OCI-LY7 (cell line): ENCODE measurements around the gene COL25A1.

Experiments used
- EZH2phosphoT487 ChIP-seq: fragments of 200-600 bp; sonication (generic); IDR thresholded peaks from 2 replicates; pipeline ENCODE4 v1.6.1; 2018; ENCODE audit warnings: low read depth, borderline replicate concordance, mild to moderate bottlenecking, mixed run types, antibody characterized with exemption, low read length, moderate library complexity, mixed read lengths
- TF ChIP-seq, protein P1 (sequence below): fragments of 200-600 bp; sonication (generic); conservative IDR thresholded peaks from 2 replicates; pipeline ENCODE4 v1.5.1; 2014; ENCODE audit warnings: mild to moderate bottlenecking, antibody characterized with exemption, low read length, moderate library complexity, mixed read lengths

DNA sequence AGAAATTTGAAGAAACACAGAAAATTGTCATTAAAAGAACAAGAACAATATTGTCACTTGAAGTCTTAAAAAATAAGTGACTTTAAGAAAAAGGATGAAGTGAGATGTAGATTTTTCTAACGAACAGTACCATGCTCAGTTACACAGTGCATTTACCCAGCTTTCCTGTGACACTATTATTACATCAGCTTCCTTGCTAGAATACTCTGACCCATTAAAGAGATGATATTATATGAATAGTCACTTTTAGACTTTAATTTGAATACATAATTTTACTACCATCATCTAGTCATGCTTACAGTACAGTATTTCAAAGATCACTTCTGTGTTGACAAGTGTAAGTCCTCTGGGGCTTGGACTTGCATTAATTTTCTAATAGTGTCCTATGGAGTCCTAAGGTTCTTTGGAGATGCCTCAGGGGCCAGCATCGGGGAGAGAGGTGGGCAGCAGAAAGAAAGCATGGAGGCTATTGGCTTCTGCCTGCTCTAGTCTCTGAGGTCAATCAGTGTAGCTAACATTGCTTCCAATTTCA, 10.7 kb downstream of the COL25A1 start:
- TF ChIP-seq, protein P1, sequence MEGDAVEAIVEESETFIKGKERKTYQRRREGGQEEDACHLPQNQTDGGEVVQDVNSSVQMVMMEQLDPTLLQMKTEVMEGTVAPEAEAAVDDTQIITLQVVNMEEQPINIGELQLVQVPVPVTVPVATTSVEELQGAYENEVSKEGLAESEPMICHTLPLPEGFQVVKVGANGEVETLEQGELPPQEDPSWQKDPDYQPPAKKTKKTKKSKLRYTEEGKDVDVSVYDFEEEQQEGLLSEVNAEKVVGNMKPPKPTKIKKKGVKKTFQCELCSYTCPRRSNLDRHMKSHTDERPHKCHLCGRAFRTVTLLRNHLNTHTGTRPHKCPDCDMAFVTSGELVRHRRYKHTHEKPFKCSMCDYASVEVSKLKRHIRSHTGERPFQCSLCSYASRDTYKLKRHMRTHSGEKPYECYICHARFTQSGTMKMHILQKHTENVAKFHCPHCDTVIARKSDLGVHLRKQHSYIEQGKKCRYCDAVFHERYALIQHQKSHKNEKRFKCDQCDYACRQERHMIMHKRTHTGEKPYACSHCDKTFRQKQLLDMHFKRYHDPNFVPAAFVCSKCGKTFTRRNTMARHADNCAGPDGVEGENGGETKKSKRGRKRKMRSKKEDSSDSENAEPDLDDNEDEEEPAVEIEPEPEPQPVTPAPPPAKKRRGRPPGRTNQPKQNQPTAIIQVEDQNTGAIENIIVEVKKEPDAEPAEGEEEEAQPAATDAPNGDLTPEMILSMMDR, result no peak
- TF ChIP-seq EZH2phosphoT487, result no peak
